D341Med (cell line): ENCODE measurements around the gene CFAP92.

Source experiments
- DNase-seq: peaks from one replicate; pipeline ENCODE4 v3.0.0; 2012; ENCODE audit warnings: low spot score

The CFAP92 gene

GRCh38 chr3:128993461-128994172, at the start of gene CFAP92:
Gene CFAP92, minus strand, starts transcription at chr3:128994076. Its CDS starts 772 bp downstream, at chr3:128993304.
- peak; percentile 94 for DNase-seq

GRCh38 chr3:129040579-129041300, 46.9 kb upstream of the CFAP92 start:
- DNase-seq, result peak; percentile 28

- DNase-seq, result no peak
Measured at GRCh38 chr3:129040039-129040336, 46.1 kb upstream of the CFAP92 start.

GRCh38 chr3:129039271-129040038, 45.6 kb upstream of the CFAP92 start:
- peak; percentile 56 for DNase-seq

GRCh38 chr3:129038121-129038855, 44.4 kb upstream of the CFAP92 start:
- peak; percentile 29 for DNase-seq

- DNase-seq, result no peak
Measured at GRCh38 chr3:129037093-129037419, 43.2 kb upstream of the CFAP92 start.

- peak; percentile 23 for DNase-seq
Measured at GRCh38 chr3:129036222-129037092, 42.6 kb upstream of the CFAP92 start.

- DNase-seq, result peak; percentile 13
Measured at GRCh38 chr3:129035360-129036221, 41.7 kb upstream of the CFAP92 start.

- DNase-seq, result peak; percentile 46
Measured at GRCh38 chr3:129034642-129035041, 40.8 kb upstream of the CFAP92 start.

GRCh38 chr3:129033633-129034321, 39.9 kb upstream of the CFAP92 start:
- peak; percentile 16 for DNase-seq

- peak; percentile 18 for DNase-seq
Measured at GRCh38 chr3:129033151-129033550, 39.3 kb upstream of the CFAP92 start.

- peak; percentile 18 for DNase-seq
Measured at GRCh38 chr3:129032716-129033115, 38.8 kb upstream of the CFAP92 start.

- peak; percentile 13 for DNase-seq
Measured at GRCh38 chr3:129031476-129032215, 37.8 kb upstream of the CFAP92 start.

- peak; percentile 12 for DNase-seq
Measured at GRCh38 chr3:129030611-129031010, 36.7 kb upstream of the CFAP92 start.

GRCh38 chr3:129028866-129029265, 35.0 kb upstream of the CFAP92 start:
- DNase-seq, result no peak

GRCh38 chr3:129027544-129027880, 33.6 kb upstream of the CFAP92 start:
- DNase-seq, result no peak

GRCh38 chr3:129026728-129027543, 33.1 kb upstream of the CFAP92 start:
- peak; percentile 86 for DNase-seq
